Suppressor macrophage treated with lipopolysaccharide for 4 hours (primary cell): ENCODE data around the gene TRPM8.

Experiments used
- DNase-seq: peaks from one replicate; pipeline ENCODE4 v3.0.0-alpha.2; 2020

The TRPM8 gene

DNA sequence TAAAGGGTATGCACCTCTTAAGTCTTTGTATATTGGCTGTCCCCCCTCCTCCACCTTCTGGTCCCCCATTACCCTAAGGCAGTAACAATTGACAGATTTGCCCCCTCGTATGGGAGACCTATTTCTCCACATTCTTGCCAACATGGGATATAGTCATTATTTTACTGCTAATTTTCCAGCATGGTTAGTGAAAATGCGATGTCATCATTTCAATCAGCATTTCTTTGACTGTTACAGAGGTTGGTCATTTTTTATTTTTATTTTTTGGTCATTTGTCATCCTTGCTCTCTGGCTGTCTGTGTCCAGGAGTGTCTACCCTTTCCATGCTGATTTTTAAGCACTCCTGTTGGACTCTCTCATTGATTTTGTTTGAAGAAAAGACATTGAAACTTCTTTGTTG lies 88.0 kb downstream of the TRPM8 start:
- no peak for DNase-seq

DNA sequence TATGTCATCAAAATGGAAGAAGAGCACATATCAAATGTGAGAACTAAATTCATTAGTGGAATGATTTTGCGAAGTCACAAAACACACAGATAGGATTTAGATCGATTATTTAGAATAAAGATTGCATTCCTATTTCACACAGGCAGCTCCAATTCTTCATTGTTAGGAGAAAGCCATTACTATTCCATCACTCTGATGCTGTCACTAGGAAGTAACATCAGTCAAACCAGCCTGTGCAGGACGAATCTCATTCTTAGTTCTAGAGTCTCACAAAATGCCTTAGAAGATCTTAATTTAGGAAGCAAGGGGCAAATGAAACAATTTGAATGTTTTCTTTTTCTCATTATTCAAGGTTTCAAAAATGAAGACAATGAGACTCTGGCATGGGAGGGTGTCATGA lies 89.3 kb downstream of the TRPM8 start:
- no peak for DNase-seq

DNA sequence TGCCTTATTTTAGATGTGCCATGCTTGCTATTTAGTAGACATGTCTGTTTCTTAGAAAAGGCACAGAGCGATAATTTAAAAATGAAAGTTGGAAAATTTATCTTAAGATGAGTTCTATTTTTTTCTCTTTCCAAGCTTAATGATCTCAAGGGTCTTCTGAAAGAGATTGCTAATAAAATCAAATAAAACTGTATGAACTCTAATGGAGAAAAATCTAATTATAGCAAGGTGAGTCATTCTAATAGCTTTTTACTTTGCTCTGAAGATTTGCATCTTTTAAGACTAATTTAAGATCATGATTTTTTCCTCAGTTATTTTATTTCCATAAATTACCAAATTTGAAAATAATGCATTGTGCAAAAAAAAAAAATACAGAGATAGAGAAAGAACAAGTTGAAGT lies 97.3 kb downstream of the TRPM8 start:
- no peak for DNase-seq

DNA sequence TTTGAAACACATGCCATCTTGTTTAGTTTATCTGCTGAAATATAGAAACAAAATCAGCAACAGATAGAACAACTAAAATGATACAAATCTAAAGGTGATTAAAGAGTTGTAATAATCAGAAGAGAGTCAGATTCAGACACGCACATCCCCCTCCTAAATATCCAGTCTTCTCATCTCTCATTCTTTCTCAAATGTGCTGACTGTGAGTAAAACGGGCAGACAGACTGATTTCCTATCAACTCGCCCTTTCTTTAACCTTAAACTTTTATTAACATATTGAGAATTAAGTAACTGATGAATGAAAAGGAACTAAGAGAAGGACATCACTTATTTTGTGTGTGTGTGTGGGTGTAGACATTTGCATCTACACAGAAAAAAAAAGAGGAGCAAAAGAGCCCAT lies 98.7 kb downstream of the TRPM8 start:
- no peak for DNase-seq

DNA sequence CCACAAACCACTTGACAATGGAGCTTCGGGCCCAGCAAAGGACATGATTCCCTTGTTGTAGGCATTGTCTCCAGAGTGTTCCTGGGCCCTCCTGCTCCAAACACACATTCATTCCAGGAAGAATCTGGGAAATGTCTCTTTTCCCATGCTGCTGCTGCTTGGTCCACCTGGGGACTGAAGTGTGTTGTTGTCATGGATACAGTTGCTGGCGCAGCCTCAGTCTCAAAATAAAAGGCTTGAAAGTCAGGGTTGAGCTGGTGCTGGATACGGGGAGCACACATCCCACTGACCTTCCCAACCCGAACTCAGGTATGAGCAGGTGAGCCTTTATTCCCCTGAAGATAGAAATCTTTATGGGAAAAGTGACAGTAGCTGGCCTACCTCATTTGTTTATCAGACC lies 102.7 kb downstream of the TRPM8 start:
- no peak for DNase-seq

DNA sequence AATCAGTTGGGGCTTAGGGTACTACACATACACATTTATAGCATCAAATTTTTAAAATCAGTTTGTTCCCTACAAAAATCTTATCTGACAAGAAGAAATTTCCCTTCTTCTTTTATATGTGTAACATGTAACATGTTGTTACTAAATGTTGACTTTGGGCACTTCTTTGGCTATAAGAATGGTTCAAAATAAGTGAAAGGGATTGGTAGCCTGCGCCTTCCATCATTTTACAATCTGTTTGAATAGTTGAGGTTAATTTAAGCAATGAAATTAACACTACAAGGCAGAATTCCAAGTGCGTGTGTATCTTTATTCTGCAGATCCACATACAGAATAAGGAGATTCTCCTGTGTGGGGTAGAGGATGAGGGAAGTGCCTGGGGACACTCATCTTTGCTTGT lies 103.2 kb downstream of the TRPM8 start:
- DNase-seq = no peak

DNA sequence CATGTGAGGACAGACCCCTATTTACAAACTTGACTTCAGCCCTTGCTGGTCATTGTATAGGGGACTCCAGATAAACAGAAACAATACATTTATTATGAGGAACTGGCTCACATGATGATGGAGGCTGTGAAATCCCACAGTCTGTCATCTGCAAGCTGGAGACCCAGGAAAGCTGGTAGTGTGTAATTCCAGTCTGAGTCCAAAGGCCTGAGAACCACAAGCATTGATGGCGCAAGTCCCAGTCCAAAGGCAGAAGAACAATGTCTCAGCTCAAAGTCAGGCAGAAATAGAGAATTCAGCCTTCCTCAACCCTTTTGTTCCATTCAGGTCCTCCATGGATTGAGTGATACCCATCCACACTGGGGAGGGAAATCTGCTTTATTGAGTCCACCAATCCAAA lies 105.3 kb downstream of the TRPM8 start:
- no peak for DNase-seq

DNA sequence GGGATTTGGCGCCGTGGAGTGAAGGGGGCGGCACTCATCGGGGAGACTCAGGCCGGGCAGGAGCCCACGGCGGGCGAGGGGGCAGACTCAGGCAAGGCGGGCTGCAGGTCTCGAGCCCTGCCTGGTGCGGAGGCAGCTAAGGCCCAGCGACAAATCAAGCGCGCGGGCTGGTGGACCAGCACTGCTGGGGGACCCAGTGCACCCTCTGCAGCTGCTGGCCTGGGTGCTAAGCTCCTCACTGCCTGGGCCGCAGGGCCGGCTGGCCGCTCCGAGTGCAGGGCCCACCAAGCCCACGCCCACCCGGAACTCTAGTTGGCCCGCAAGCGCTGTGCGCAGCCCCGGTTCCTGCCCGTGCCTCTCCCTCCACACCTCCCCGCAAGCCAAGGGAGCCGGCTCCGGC lies 107.1 kb downstream of the TRPM8 start:
- no peak for DNase-seq

DNA sequence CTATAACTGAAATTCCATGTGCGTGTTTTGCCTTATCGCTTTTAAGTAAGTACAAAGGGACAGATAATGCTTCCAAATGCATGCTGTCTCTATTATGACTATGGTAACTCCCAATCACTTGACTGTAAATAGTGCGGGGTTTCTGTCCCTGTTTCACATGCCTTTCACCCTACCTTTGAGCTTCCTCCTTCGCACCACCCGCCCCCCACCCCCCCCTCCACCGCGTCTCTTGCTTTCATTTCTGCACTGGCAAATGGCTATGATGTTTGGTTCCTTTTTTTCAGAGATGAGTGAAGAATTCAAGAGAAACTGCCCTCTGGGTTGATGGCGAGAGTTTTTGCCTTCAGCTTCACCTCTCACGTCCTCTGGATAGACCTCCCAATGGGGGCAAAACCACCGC lies 108.3 kb downstream of the TRPM8 start:
- peak; percentile 32 for DNase-seq

DNA sequence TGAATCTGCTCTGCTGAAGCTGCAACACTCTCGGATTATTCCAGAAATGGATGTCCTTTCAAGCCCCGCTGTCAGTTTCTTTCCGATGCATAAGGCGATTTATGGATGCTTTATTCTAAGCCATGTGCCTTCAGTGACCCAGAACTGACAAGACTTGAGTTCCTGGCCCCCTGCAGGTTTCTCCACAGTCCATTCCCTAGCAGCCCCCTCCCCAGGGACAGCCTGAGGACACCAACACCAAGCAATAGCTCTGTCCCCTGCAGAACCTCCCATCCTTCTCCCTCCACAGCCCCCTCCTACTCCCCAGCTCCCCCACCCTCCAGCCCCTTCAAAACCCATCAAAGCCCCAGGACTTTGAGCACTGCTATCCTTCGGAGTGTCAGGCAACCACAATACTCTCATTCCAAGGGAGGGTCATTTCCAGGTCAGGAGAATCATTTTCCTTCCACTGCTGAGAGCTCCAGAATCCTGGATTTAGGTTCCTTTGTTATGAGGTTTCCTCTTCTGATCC lies 108.8 kb downstream of the TRPM8 start:
- DNase-seq = no peak

DNA sequence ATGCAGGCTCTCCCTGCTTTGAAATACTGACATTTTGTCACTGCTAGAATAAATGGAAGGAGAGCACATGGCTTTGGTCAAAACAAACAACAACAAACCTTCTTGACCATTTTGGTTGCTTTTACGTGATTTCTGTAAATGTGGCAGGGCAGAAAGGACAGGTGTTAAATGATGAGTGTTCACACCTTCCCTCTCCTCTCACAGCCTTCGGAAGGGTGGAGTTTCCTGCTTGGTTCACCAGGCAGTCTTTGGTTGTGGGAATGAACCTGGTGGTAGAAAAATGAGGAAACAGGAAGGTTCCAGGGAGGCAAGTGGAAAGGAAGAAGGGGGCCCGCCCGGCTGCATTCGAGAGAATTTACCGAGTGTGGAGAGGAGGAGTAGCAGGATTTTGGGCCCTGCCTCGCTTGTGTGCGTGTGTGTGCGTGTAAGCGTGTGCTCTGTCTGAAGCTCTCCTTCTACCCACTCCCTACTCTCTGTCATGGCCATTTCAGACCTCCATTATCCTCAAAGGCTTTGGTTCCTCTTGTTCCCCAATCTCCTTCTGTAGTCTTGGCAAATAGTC lies 109.6 kb downstream of the TRPM8 start:
- no peak for DNase-seq

DNA sequence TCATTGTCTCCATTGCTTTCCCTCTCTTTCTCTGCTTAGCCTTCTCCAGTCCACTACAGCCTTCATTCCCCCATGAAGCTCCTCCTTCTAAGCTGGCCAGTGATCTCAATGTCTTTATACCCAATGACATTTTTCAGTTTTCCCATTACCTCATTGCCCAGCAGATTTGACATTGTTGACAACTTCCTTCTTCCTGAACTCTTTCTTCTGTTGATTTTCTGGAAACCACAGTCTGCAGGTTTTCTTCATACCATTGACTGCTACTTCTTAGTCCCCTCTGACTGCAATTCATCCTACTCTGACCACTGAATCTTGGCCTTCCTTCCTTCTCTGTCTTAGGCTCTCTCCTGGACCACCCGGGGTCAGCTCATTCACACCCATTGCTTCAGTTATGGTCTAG lies 110.5 kb downstream of the TRPM8 start:
- DNase-seq = no peak

DNA sequence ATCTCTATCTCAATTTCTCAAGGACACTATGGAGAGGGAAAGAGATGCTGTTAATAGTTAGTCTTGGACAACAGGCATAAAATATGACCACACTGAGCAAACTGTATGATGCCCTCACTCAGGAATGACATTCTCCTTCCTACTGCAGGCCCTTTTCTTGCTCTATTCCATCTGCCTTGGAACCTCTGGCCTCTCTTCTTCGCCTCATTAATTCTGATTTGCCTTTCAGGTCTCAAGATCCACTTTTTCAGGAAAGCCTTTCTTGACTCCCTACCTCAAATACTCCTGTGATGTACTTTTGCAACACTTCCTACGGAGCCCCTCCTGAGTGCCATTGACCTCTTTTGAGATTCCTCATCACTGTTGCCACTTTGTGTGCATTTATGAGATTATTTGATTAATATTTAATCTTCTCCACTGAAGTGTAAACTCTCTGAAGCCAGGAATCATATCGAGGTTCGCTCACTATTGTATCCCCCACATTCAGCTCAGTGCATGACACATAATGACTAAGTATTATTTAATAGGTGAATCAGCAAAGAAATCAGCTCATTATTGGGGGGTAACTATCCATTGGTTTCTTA lies 112.1 kb downstream of the TRPM8 start:
- DNase-seq = no peak

DNA sequence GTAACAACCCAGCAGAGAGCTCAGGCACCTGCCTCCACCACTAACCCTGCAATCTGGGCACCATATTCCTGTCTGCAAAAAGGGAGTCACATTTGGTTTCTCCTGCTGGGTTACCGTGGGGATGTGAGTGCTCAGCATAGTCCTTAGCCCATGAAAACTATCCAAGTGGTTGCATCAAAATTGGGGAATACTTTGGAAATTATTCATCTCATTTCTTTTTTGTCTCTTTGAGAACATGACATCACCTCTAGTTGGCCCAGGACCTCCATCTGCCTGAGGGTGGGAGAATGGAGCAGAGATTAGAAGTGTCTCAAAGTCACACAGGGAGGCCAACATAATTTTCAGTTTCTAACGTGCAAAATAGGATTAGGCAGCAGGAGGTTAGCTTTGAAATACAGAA lies 114.0 kb downstream of the TRPM8 start:
- no peak for DNase-seq

DNA sequence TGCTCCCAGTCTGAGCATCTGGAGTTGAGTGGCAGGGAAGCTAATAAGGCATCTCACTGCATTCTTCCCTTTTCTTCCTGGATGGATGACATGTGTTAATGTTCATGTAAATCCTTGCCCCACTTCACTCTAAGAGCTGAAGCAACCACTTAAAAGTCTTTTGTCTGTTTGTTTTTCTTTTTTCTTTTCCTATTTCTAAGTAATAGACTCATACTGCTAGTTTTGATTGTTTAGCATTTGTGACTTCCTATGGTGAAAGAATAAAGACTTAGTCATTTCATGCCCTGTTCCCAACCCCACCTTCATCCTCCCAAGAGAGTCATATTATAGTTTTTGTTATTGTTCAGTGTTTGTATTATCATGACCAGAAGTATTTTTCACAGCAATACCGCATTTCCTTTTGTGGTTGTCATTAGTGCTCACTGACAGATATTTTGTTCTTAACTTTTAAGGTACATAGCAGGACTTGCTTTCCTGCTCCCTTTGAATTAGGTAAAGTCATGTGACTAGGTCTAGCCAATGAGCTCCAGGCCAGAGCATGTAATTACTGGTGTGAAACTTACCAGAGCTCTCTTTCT lies 115.2 kb downstream of the TRPM8 start:
- DNase-seq = no peak

DNA sequence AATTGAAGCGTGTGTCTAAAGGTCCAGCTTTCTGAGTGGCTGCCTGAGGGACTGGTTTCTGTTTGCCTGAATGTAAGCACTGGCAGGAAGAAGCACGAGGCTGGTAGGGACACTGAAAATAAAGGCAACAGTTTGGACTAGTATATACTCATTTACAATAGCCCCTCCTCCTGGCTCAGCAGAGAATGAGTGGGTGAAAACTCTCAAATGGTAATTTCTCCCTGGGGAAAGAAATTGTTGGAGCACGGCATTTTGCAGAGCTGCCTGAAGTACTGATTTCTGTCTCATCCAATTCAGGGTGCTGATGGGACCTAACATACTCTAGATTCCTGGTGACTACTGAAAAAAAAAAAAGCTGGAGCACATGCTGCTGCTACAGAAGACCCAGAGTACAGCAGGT lies 116.0 kb downstream of the TRPM8 start:
- no peak for DNase-seq

DNA sequence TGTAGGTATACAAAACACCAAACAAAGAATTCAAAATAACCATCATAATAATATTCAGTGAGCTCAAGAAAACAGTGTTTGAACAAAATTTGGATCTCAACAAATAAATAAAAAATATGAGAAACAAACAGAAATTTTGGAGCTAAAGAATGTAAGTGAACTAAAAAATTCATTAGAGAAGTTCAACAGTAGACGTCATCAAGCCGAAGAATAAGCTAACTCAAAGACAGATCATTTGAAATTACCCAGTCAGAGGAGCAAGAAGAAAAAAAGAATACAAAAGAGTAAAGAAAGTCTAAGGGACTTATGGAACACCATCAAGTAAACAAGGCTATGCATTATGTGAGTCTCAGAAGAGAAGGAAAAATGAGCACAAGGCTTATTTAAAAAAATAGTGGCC lies 116.7 kb downstream of the TRPM8 start:
- no peak for DNase-seq

DNA sequence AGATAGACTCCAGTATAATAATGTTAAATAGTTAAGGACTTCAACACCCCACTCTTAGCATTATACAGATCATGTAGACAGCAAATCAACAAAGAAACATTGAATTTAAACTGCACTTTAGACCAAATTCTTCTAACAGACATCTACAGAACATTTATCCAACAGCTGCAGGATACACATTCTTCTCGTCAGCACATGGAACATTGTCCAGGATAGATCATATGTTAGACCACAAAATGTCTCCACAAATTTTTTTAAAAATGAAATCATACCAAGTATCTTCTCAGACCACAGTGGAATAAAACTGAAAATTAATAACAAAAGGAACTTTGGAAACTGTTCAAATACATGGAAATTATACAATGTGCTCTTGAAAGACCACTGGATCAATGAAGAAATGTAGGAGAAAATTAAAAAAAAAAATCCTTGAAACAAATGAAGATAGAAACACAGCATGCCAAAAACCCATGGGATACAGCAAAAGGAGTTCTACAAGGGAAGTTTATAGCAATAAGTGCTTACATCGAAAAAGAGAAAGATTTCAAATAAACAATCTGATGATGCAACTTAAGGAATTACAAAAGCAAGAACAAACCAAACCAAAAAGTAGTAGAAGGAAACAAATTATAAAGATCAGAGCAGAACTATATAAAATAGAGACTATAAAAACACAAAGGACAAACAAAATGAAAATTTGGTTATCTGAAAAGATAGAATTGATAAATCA lies 121.1 kb downstream of the TRPM8 start:
- no peak for DNase-seq

DNA sequence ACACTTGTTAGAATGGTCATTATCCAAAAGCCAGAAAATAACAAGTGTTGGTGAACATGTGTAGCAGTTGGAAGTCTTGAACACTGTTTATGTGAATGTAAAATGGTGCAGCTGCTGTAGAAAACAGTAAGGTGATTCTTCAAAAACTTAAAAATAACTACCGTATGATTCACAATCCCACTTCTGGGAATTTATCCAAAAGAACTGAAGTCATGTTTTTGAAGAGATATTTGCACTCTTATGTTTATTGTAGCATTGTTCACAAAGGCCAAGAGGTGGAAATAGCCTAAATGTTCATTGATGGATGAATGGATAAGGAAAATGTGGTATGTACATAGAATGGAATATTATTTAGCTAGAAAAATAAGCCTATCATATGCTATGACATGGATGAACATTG lies 127.0 kb downstream of the TRPM8 start:
- DNase-seq = no peak

DNA sequence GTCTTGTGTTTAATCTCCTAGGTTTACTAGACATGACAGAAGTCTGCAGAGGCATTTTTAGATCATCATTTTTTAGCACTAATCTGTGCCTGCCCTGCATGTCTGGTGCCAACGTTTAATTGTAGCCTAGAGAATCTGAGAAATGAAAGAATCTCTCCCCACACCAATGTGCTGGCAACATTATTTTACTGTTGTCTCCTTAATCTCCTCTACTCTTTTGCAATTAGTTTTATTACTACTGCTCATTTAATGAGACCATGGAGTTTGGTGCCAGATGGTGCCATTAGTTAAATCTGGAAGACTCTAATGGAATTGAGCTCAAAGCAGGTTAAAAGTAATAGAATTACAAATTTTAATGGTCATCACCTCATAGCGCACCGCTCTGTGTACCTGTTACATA lies 129.3 kb downstream of the TRPM8 start:
- no peak for DNase-seq

DNA sequence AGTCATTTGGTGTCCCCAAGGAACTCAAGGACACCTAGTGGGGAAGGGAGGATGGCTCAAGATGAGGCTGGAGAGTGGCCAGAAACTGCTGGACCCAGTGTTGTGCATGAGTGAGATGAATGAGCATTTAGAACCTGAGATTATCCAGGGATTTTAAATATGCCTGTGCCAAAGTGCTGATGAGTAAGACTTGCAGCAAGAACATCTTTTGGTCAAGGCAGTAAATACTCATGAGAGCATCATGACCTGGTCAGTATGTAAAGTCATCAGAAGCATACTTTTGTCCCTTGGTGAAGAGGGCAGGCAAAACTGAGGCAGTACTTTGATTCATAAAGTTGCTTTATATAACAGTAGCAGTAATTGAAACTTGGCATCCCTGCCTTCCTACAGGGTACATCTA lies 130.2 kb downstream of the TRPM8 start:
- no peak for DNase-seq

DNA sequence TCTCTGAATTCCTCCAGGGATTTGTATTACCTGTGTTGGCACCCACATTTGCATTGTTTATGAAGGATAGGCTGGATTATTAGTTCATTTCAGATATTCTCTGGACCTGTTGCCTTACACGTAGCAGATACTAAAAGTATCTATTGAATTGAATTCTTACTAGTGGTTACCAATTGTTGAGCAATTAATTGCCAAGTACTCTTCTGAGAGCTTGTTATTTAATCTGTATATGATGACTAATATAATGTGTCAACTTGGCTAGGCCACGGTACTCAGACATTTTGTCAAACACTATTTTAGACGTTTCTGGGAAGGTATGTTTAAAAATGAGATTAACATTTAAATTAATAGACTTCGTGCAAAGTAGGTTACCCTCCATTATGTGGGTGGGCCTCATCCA lies 130.9 kb downstream of the TRPM8 start:
- DNase-seq = no peak

DNA sequence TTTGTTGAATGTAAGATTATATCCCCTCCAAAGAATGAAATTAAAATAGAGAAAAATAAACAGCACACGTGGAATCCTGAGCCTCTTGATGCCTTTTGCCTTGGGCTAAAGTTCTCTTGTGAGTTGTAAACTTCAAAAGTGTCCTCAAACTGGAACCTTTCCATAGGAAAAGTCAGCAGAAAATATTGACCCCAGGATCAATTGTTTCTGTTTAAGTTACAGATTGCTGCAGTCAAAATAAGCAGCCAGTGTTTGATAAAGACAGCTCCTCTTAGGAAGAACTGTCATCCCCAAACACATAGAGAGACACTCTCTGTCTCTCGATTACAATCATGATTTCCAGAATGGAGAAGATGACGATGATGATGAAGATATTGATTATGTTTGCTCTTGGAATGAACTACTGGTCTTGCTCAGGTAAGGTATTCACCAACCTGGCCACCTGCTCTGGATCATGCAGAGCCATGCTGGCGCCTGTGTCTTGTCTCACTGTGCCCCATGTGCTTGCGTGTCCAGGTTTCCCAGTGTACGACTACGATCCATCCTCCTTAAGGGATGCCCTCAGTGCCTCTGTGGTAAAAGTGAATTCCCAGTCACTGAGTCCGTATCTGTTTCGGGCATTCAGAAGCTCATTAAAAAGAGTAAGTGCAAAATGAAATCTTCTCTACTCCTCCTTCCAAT lies 133.4 kb downstream of the TRPM8 start, which contains the start of gene SPP2:
Gene SPP2, plus strand, starts transcription at position 248 of the 681 bp plus-strand sequence. Its CDS starts 85 bp downstream, at position 333.
- DNase-seq = no peak
